Subcutaneous adipose tissue (tissue), 4 donors: ENCODE data around the gene TIMP4. TPM values are rescaled to one million over a fixed set of nuclear protein-coding genes. Genes with fewer than 3 reads are reported as not detected.

Source experiments
- CTCF ChIP-seq: fragments of 450-650 bp; IDR thresholded peaks from one replicate; pipeline ENCODE4 v1.5.1; 2016; ENCODE audit warnings: low read depth, mild to moderate bottlenecking, control low read depth, antibody characterized with exemption, moderate library complexity
- total RNA-seq, 4 donors: library from RNA; depleted of rRNA; stranded (reverse); fragments of >200 nt; gene quantifications; one replicate each; pipeline ENCODE4 v1.1.0, GENCODE V29; 2016

TIMP4 gene
- total RNA-seq, 4 donors from 2014 or later: 97.2 to 362 (median 213) TPM

- TF ChIP-seq CTCF: no peak
Measured at GRCh38 chr3:12185172-12185710, 26.5 kb upstream of the TIMP4 start.

GRCh38 chr3:12184541-12184940 lies 25.8 kb upstream of the TIMP4 start:
- TF ChIP-seq CTCF: no peak

DNA sequence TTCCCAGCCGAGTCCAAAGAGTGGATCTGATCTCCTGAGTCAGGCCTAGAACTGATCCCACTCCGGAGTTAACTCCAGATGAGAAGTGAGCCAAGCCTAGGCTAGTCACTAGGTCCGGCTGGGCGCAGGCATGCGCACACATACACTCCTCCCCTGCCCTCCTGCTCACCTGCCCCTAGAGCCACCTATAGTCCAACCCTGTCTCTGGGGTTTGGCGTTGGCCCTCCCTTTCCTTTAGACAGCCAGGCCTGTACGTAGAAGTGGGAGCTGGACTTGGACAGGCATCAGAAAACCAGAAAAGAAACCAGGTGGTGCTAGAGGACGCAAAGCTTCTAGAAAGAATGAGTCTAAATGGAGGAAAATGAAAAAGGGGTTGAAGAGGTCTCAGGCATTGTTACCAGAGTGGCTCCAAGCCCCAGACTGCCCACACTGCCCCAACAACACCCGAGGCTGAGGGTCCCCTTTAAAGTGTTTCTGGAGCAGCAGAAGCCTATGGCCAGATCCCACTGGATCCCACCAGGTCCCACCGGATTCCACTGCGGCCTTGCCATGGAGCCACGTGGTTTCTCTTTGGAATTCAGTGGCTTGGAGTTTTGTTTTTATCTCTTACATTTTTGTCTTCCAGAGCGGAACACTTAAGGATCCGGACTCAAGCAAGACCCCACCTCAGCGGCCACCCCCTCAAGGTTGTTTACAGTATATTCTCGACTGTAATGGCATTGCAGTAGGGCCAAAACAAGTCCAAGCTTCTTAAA lies 24.2 kb upstream of the TIMP4 start:
- no peak for TF ChIP-seq CTCF

DNA sequence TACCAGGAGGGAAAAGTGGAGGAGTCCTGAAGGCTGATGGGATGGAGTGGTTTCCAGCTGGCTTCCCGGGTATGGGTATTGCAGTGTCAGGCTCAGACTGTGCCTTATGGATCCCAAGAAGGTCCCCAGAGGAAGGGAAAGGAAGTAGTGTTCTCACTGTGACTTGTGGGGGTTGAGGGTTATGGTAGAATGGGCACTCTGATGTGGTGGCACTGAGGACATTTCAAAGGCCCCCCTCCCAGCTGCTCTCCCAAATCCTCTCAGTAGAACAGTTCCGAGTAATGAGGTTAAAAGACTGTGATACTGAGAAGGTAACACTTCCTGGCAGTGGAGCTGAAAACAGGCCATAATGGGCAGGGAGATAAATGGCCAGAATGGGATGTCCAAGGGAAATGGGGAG lies 23.1 kb upstream of the TIMP4 start:
- no peak for TF ChIP-seq CTCF

DNA sequence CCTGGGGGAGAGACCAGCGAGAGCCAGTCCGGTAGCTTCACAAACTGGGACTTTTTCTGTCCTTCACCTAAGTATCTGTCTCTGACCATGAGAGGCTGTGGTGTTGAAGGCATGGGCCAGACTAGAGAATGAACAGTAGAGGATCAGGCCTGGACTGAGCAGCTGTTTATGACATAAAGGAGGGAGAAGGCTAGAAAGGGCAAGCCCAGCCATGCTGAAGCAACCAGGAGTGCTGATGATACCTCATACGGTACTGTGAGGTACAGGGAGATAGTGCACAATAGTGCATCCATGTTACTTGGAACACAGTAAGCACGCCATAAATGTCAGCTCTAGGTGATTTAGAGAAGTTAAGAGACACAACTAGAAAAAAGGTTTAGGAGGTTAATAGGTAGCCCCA lies 22.6 kb upstream of the TIMP4 start:
- TF ChIP-seq CTCF: no peak

DNA sequence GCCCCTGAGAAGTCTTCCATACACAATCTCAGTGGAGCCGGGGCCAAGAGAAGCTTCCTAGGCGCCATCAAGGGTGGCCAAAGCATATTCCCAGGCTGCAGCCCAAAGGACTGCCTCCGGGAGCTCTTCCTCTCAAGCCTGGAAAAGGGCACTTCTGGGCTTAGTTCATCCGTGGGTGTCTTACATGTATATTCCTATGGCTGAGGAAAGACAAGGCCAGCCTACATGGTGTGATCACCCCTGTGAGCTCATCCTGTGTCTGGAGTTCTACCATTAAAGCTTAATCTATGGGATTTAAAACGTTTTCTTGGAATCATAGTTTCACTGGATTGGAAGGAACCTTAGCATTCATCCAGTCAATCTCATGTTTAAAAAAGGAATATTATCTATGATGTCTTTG lies 21.9 kb upstream of the TIMP4 start:
- no peak for TF ChIP-seq CTCF

- TF ChIP-seq CTCF: no peak
Measured at GRCh38 chr3:12180218-12180617, 21.5 kb upstream of the TIMP4 start.
